22Rv1 (cell line): ENCODE data around the gene MORN5.

ENCODE experiments used
- ZFX ChIP-seq: fragments of 450-650 bp; IDR thresholded peaks from 2 replicates; pipeline ENCODE4 v1.6.1; 2017; ENCODE audit warnings: antibody characterized with exemption, borderline replicate concordance
- TF ChIP-seq, protein P1 (sequence below): fragments of 450-650 bp; IDR thresholded peaks from 2 replicates; pipeline ENCODE4 v1.5.1; 2017; ENCODE audit warnings: mild to moderate bottlenecking

GRCh38 chr9:122204055-122204454 is 44.3 kb downstream of the MORN5 start:
- TF ChIP-seq, protein P1, sequence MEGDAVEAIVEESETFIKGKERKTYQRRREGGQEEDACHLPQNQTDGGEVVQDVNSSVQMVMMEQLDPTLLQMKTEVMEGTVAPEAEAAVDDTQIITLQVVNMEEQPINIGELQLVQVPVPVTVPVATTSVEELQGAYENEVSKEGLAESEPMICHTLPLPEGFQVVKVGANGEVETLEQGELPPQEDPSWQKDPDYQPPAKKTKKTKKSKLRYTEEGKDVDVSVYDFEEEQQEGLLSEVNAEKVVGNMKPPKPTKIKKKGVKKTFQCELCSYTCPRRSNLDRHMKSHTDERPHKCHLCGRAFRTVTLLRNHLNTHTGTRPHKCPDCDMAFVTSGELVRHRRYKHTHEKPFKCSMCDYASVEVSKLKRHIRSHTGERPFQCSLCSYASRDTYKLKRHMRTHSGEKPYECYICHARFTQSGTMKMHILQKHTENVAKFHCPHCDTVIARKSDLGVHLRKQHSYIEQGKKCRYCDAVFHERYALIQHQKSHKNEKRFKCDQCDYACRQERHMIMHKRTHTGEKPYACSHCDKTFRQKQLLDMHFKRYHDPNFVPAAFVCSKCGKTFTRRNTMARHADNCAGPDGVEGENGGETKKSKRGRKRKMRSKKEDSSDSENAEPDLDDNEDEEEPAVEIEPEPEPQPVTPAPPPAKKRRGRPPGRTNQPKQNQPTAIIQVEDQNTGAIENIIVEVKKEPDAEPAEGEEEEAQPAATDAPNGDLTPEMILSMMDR = no peak
- no peak for TF ChIP-seq ZFX
